Choroid plexus epithelial cell (primary cell): ENCODE measurements around the gene EDN1.
A peak's percentile ranks its signal among the peaks of the same experiment; 100 is the strongest.

Experiments
- DNase-seq: peaks from one replicate; pipeline ENCODE4 v3.0.0-alpha.2; 2010; ENCODE audit warnings: low read depth
- H3K4me3 ChIP-seq: 2 replicates; pipeline ENCODE4 v1.5.1; 2011; ENCODE audit warnings: low read depth, mild to moderate bottlenecking, control low read depth, low read length, moderate library complexity
- TF ChIP-seq, protein P1 (sequence below): conservative IDR thresholded peaks from 2 replicates; pipeline ENCODE4 v1.5.1; 2011; ENCODE audit warnings: low read depth, mild to moderate bottlenecking, control low read depth, inconsistent platforms, low read length, moderate library complexity

The EDN1 gene

DNA sequence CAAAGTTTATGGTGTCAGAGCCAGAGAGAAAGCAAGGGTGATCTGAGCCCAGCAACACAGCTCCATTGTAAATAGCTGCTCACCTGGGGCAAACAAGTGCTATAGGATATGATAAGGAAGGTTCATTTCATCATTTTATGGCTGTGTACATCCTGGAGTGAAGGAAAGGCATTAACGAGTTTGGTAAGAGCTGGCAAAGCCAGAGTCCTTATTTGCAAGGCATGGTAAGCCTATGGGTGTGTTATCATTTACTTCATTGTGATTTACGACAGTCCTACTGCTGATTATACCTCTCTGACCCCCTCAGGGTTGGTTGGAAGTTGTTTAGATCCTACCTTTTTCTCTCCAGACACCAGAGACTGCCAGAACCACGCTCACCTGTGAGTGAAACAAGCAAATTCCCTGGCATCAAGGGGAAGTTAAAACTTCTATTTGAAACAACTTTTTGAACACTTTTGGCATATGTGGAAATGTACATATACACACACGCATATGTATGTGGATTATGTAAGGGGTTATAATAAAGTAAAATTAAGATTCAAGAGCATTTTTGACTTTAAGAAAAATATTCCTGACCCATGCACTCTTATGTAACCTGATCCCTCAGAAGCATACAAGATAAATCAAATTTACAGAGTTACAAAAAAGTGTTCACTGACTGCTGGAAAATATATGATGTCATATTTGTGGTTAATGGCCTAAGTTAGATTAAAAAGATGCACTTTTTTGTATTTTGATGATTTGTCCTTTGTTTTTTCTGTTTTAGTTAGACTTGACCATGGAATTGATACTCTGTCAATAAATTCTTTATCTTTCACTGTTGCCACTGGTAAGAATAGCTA, 40.4 kb upstream of the EDN1 start:
- TF ChIP-seq, protein P1, sequence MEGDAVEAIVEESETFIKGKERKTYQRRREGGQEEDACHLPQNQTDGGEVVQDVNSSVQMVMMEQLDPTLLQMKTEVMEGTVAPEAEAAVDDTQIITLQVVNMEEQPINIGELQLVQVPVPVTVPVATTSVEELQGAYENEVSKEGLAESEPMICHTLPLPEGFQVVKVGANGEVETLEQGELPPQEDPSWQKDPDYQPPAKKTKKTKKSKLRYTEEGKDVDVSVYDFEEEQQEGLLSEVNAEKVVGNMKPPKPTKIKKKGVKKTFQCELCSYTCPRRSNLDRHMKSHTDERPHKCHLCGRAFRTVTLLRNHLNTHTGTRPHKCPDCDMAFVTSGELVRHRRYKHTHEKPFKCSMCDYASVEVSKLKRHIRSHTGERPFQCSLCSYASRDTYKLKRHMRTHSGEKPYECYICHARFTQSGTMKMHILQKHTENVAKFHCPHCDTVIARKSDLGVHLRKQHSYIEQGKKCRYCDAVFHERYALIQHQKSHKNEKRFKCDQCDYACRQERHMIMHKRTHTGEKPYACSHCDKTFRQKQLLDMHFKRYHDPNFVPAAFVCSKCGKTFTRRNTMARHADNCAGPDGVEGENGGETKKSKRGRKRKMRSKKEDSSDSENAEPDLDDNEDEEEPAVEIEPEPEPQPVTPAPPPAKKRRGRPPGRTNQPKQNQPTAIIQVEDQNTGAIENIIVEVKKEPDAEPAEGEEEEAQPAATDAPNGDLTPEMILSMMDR, result no peak
- no peak overlapping the region for H3K4me3 ChIP-seq
- peak; percentile 37 for DNase-seq

DNA sequence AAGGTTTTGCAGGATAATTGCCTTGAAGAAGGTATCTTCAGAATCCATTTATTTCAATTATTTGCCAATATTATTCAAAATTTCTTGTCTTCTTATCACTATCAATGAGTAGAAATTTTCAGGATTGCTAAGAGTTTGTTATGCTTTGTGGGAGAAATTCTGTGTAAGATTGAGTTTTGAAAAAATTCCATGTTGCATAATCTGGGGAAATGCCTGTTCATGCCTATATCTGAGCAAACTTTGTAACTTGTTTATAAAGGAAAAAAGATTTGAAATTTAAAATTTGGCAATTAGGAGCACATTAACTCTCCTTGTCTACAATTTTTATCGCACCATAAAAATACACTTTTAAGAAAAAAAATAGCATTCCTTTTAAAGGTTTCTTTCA, 39.8 kb upstream of the EDN1 start:
- TF ChIP-seq, protein P1, result no peak
- no peak overlapping the region for H3K4me3 ChIP-seq
- DNase-seq, result peak; percentile 28

DNA sequence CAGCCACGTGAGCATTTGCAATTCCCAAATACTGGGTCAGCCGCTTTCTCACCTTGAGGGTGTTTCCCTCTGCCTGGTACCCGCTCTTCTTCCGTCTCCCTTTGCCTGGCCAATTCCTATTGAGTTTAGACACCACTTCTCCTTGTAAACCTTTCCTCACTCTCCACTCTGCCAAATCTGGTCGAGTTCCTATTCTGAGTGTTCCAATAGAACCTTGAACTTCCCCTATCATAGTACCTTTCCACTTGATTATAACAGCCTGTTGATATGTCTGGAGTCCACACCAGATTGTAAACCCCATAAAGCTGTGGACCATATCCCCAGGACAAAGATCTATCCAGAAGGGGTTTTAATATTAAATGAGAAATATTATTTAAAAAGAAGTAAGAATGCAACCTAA, 36.0 kb upstream of the EDN1 start:
- no peak overlapping the region for H3K4me3 ChIP-seq
- no peak for DNase-seq
- TF ChIP-seq, protein P1, result no peak

DNA sequence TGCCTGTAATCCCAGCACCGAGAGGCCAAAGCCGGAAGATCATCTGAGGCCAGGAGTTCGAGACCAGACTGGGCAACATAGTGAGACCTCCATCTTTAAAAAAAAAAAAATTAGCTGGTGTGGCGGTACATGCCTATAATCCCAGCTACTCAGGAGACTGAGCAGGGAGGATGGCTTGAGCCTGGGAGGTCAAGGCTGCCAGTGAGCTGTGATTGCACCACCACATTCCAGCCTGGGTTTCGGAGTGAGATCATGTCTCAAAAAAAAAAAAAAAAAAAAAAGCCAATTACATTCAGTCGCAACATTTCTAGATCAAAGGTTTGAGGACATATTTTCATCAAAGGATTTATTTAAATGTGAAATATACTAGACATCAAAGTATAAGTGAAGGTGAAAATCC, 32.0 kb upstream of the EDN1 start:
- H3K4me3 ChIP-seq, result no peak overlapping the region
- TF ChIP-seq, protein P1, result no peak
- no peak for DNase-seq

DNA sequence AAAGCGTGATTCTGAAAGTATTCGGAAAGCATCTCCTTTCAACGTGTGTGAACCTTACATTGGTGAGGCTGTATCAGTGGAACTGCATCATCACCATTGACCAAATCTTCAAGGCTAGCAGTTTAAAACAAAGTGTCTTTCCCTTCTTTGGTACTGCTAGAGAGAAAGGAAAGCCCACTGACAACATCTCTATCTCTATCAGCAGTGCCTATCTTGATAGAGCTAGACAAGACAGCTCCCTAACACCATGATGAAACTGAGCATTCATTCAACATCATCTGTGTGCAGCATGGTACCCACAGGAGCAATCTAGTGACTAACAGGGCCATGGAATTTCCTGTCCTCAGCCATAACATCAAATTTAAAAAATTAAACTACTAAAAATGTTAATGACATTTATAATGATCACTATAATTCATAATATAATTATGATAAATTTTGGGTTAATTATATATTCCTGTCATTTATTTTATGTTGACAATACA, 31.5 kb upstream of the EDN1 start:
- peak; percentile 23 for DNase-seq
- H3K4me3 ChIP-seq, result no peak overlapping the region
- TF ChIP-seq, protein P1, result no peak

DNA sequence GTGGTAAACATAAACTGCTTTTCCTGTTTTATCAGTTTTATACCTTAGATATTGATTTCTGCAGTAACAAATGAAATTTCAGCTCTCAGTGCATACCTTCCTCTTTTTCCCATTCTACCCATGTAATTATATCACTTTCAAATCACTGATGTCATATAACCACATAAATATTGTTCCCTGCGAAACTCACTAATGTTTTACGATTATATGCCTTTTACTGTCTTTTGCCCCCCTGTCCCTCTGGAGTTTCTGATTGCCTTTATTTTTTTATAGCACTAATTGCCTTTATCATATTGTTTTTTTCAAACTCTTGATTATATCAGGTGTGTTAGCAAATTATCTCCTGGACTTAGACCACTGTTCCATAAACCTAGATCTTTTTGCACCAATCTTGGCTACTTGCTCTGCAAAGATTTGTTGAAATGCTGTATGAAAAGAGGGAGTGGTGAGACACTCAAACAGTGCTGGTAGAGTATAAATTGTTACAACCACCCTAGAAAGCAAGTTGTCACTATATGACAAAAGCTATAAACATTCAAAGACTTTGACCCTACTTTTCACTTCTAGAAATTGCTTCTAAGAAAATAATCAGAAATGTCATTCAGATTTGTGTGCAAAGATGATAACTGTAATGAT, 29.6 kb upstream of the EDN1 start:
- no peak for DNase-seq
- TF ChIP-seq, protein P1, result no peak

More for the DNA sequence above, 29.6 kb upstream of the EDN1 start:
- H3K4me3 ChIP-seq, result no peak overlapping the region
